Suppressor macrophage treated with lipopolysaccharide for 1 hour (primary cell): Measurements from ENCODE around the gene PRSS2.
"Not testable (repeated sequence)": the region's sequence is repeated elsewhere in the genome, so short reads cannot be mapped to it uniquely, and the experiment has no call there.

ENCODE experiments used
- DNase-seq, 3 donors: peaks; one replicate each; pipeline ENCODE4 v3.0.0-alpha.2; 2020 to 2022

Gene PRSS2

DNA sequence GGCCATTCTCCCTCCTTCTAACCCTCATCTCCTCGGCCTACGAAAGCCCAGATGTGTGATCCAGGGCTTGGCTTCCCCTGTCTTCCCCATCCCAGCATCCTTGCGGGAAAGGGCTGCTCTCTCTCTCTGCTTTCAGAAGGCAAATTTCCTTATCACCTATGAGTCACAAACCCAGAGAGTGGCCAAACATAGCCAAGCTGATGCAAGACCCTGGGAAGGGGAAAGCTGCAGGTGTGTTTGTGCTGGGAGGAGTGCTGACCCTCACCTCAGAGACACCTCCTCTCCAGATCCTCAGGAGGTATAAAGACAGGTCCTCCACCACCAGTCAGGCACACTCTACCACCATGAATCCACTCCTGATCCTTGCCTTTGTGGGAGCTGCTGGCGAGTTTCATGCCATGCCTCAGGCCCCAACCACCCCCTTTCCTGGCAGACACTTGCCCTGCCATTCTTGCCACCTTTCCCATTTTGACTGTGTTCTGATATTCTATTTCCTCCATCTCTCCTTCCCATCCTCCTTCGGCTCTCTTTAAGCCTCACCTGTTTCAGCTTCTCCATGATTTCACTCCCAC is 10.6 kb upstream of the PRSS2 start:
- DNase-seq = no peak

DNA sequence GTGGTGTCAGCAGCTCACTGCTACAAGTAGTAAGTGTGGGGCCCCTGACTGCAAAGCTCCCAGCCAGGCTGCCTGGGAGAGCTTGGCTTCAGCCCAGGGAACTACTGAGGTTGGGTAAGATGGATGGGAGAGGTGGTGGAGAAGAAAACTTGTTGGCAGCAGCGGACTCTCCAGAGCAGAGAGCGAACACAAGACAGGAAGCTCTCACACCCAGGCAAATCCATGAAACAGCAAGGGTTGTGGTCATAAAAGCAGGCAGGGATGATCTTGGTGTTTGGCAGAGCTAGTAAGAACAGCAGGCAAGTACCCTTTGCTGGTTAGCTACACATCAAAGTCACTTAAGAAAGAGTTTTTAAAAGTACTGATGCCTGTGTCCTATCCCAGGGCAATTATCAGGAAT is 9.2 kb upstream of the PRSS2 start:
- DNase-seq = not testable (repeated sequence)

DNA sequence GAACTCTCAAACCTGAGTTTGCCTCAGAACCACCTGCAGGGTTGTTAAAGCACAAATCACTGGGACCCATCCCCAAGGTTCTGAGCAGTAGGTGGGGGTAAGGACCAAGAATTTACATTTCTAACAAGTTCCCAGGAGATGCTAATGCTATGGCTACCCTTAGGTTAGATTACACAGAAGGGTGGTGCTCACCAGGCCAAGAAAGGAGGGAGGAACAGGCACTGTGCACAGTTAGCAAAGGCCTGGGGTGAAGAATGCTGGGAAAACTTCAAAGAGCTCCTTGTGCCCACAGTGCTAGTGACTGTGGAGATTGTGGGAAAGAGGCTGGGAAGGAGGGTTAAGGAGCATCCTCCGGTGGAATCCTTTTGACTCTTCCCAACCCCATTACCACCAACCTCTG is 8.7 kb upstream of the PRSS2 start:
- DNase-seq = no peak

DNA sequence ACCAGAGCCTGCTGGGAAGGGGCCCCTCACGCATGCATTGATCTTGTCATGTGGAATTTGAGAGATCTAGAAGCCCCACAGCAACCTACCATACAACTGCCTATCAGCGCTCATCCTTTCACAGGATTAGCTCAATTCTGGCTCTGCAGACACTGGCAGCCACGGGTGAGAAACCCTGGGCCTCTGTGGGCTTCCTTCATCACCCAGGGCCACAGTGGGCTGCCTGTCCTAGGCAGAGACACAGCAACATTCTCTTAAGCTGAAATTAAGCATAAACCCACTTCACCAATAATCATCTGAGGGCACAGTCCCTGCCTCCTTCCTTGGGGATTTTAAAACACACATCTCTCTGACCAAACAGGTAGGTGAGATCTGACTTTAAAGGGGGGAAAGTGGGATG is 3.3 kb upstream of the PRSS2 start:
- no peak for DNase-seq

DNA sequence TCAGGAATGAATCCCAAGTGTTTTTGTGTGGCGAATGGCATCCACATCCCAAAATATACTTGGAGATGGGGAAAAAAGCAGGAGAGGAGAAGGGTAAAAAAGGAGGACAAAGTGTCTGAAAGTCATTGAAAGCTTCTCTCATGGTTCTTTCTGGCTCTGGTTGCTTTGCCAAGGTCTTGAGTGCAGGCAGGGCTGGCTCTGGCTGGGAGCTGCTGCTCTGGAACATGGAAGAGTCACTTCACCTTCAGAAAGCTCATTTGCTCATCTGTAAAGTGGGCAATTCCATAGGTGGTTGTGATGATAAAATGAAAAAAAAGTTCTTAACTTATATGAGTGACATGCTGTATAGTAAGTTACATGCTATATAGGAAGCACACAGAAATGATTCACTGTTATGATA is 2.9 kb upstream of the PRSS2 start:
- DNase-seq = no peak

DNA sequence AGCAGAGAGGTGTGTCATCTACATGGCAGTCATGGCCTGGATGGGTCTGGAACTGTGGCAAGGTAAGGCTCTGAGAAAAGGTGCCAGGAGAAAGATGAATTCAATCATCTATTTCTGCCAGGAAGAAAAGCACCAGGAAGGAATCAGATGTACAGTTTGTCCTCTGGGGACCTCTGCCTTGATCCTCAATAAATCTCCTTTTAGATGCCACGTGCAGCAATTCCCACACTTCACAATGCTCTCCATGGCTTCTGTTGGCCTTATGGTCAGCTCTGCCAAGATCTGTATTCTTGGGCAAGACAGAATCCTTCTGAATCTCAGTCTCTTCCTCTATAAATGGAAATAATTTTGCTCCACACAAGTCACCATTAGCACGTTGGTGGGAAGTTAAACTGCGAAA is 1.9 kb upstream of the PRSS2 start:
- DNase-seq = not testable (repeated sequence)

DNA sequence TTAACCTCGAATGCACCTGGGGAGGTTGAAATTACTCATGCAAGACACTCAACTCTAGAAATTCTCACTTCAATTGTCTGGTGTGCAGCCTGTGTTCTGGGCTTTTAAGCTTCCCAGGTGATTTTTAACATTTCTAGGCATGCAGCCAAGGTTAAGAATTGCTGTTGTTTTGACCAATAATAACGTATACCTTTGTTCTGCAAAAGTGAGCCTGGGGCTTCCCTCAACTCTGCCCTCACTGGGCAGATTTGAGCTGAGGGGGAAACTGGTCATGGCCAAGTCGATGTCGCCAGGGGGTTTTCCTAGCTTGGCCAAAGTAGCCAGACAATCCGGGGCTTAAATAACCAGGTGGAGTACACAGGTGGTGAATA is 568 bp downstream of the PRSS2 start:
- DNase-seq = no peak

DNA sequence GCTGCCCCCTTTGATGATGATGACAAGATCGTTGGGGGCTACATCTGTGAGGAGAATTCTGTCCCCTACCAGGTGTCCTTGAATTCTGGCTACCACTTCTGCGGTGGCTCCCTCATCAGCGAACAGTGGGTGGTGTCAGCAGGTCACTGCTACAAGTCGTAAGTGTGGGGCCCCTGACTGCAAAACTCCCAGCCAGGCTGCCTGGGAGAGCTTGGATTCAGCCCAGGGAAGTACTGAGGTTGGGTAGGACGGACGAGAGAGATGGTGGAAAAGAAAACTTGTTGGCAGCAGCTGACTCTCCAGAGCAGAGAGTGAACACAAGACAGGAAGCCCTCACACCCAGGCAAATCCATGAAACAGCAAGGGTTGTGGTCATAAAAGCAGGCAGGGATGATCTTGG is 1.3 kb downstream of the PRSS2 start:
- no peak for DNase-seq

DNA sequence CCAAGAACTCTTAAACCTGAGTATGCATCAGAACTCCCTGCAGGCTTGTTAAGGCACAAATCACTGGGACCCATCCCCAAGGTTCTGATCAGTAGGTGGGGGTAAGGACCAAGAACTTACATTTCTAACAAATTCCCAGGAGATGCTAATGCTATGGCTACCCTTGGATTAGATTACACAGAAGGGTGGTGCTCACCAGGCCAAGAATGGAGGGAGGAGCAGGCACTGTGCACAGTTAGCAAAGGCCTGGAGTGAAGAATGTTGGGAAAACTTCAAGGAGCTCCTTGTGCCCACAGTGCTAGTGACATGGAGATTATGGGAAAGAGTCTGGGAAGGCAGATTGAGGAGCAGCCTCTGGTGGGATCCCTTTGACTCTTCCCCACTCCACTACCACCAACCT is 1.9 kb downstream of the PRSS2 start:
- no peak for DNase-seq

DNA sequence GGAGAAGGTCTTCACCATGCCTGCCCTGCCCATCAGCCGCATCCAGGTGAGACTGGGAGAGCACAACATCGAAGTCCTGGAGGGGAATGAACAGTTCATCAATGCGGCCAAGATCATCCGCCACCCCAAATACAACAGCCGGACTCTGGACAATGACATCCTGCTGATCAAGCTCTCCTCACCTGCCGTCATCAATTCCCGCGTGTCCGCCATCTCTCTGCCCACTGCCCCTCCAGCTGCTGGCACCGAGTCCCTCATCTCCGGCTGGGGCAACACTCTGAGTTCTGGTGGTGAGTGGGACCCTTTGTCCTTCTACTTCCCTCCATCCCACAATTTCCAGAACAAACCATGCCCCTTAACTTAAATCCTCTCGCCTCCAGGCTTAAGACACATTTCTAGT is 2.5 kb downstream of the PRSS2 start:
- DNase-seq = no peak

DNA sequence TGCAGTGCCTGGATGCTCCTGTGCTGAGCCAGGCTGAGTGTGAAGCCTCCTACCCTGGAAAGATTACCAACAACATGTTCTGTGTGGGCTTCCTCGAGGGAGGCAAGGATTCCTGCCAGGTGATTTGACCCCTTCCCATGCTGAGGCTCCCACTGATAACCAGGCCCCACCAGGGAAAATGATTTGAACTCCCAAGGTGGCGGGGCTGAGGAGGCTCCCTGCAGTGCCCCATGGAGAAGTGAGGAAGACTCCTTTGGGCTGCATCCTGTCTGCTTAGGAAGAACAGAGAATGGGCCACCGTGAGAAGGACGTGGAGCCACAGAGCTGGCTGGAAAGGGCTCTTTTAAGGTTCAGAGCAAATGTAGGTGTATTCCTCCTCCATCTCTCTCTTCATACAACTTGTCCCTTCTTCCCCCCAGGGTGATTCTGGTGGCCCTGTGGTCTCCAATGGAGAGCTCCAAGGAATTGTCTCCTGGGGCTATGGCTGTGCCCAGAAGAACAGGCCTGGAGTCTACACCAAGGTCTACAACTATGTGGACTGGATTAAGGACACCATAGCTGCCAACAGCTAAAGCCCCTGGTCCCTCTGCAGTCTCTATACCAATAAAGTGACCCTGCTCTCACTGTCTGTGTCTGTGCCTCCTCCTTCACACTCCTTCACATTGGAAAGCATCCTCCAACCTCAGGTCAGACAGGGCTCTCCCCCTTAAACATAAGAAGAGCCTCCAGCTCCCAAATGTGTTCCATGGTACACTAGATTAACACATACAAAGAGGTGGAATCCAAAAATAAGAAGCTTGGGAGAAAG is 3.4 kb downstream of the PRSS2 start:
- DNase-seq = no peak

DNA sequence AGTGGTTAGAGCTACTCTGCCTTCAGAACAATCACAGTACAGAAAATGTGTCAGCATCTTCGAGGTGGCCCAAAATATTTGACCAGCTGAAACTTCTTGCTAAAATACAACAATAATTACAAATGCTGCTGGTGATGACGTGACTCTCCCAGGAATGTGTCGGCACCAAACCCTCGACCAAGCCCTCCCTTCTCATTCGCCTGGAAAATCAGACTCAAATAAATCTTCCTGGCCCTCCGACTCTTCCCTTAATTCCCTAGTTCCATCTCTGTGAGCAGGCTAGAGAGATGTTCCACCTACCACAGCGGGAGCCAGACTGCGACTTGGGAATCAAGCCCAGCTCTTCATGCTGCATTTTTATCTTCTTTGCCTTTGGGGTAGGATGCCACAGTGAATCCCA is 4.1 kb downstream of the PRSS2 start:
- no peak for DNase-seq

DNA sequence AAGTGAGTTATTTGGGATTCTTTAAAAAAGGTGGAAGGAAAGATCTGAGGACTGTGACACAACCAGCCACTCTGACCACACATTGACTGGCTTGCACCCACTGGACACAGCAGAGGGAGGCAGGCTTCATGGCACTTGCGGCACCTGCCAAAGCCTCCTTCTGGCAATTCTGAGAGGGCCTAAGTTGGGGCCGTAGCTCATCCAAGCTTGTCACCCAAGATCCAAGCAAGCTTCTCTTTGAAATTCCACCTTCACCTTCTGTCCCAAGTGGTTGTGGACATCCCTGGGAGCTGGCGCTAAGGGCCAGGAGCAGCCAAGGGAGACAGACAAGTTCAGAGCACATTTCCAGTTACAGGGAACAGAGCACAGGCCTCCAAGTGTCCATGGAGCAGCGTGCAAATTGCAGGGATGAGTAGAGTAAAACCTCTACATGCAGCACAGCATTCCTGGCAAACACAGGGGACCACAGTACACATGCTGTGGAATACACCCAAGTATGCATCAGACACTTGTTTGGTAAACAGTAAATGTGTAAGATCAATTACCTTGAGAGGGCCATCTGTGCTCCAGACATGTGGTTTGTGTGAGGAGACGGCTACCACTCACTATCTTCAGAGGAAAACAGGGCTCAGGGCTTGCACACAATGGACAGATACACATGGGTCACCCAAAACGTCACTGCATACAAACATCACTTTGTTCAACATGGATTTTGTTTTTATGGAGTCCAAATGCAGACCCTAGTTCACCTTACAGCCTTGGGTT is 4.8 kb downstream of the PRSS2 start:
- DNase-seq = not testable (repeated sequence)

DNA sequence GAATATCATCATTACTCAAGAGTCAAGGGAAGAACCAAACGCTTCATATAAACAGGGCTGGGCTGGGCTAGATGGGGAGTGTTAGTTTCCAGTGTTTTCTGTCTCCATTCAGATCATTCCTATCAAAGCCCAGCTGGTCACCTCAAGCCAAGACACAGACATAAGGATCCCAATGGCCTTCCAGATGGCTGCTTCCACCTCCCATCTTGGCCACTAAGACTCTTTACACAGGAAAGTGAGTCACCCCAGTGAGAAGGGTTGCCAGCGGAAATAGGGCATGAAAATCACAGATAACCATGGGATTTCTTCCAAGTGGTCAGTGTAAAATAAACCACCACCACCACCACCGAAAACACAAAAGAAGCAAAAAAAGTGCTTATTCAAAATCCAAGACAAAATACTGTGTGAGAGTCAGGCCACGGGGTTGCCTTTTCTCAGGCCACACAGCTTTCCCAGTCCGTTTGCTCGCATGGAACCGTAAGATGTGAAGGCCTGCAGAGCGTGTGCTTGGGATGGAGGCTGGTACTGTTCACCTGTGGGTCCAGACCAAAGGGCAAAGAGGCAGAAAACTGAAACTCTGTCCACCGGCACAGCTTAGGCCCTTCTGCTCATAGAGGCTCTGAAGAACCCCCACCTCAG is 5.6 kb downstream of the PRSS2 start:
- DNase-seq = no peak

DNA sequence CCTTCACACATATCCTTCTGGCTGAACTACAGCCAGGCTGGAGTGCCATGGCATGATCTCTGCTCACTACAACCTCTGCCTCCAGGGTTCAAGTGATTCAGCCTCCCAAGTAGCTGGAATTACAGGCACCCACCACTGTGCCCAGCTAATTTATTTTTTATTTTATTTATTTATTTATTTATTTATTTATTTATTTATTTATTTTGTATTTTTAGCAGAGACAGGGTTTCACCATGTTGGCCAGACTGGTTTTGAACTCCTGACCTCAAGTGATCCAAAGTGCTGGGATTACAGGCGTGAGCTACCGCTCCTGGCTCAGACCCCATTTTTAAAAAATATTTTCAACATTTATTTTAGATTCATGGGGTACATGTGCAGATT is 6.1 kb downstream of the PRSS2 start:
- DNase-seq = not testable (repeated sequence)

DNA sequence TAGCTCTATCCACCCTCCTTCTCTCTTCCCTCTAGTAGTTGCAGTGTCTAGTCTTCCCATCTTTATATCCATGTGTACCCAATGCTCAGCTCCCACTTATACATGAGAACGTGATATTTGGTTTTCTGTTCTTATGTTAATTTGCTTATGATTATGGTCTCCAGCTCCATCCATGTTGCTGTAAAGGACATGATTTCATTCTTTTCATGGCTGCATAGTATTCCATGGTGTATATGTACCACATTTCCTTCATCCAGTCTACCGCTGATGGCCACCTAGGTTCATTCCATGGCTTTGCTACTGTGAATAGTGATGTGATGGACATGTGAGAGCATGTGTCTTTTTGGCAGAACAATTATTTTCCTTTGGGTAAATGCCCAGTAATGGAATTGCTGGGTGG is 6.5 kb downstream of the PRSS2 start:
- DNase-seq = no peak

DNA sequence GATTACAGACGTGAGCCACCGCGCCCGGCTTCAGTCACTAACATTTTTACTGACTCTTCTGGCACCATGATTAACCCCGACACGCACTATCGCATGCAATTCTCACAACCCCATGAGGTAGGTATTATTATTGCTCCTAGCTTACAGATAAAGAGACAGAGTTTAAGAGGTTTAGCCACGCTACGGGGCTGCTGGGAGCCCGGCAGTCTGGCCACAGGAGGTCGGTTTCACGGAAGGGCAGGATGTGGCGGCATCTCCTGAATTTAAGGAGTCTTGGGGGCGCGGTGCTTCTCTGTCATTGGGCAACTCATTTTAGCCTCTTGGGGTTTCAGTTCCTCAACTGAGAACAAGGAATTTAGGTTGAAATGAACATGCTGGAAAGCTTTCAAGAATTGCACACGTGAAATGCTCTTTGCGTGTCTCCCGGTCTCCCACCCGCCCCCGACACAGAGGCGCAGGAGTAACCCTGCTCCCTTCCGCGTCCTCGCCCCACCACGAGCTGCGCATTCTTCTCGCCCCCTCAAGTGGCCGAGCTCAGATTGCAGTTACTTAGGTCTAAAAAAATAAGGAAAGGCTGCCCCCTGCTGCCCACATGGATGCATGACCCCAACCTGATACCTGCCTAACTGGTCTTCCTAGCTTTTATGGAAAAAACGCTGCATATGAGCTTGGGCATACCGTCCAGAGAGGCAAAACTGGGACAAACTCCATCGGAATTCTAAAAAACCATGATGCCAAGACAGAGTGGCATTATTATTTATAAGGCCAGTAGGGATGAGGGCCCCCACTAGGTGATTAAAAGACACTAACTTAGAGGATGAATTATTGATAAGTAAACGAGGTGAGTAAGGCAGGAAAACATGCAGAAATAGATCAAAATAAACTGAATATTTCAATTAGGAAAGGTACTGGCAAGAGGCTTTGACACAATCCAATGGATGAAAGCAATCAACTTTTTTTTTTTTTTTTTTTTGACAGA is 12.4 kb downstream of the PRSS2 start:
- DNase-seq = peak; percentile 91 to 94 (median 94)

DNA sequence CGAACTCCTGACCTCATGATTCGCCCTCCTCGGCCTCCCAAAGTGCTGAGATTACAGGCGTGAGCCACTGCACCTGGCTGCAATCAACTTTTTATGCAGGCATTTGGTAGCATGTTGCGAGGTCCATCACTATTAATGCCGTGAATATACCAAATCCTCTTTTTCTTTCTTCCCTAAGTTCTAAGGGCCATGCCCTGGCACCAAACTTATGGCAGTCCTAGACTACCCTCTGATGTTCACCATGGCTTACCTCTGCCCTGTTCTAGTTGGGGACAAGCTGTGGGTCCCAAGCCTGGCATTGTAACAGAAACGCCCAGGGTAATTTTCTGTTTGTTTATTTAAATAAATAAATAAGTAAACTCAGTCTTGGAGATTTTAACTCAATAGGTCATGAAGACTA is 13.3 kb downstream of the PRSS2 start:
- DNase-seq = peak in 1 of 3 donors; percentile 4

DNA sequence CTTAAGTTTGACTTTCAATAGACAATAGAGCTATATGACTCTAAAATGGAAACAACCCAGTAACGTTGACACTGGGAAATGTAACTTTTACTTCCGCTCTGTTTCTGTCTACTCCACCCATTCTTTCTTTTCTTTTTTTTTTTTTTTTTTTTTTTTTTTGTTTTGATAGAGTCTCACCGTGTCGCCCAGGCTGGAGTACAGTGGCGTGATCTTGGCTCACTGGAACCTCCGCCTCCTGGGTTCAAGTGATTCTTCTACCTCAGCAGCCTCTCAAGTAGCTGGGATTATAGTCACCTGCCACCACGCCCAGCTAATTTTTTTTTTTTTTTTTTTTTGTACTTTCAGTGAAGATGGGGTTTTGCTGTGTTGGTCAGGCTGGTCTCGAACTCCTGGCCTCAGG is 13.9 kb downstream of the PRSS2 start:
- no peak for DNase-seq

DNA sequence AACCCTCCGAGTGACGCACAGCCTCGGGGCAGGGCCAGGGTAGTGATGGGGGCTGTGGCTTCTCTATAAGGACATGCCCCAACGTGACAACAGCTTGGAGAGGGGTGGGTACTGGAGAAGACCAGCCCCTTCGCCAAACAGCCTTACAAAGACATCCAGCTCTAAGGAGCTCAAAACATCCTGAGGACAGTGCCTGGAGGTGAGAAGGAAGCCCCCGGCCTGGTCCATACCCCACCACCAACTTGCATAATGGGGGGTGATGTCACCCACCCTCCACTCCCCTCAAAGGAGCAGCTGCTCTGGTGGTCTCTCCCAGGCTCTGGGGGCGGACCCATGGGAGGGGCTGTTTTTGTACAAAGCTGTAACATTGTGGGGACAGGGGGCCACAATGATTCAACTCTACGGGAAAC is 15.1 kb downstream of the PRSS2 start:
- no peak for DNase-seq

DNA sequence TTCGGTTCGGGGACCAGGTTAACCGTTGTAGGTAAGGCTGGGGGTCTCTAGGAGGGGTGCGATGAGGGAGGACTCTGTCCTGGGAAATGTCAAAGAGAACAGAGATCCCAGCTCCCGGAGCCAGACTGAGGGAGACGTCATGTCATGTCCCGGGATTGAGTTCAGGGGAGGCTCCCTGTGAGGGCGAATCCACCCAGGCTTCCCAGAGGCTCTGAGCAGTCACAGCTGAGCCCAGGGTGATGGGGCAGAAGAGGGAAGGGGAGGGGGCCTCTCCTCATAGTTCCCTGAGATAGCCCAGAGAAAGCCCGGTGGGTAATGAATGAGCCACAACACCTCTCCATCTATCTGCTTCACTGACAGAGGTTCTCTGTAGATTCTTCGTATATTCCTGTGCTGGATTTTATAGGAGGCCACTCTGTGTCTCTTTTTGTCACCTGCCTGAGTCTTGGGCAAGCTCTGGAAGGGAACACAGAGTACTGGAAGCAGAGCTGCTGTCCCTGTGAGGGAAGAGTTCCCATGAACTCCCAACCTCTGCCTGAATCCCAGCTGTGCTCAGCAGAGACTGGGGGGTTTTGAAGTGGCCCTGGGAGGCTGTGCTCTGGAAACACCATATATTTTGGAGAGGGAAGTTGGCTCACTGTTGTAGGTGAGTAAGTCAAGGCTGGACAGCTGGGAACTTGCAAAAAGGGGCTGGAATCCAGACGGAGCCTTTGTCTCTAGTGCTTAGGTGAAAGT is 16.4 kb downstream of the PRSS2 start:
- DNase-seq = no peak

DNA sequence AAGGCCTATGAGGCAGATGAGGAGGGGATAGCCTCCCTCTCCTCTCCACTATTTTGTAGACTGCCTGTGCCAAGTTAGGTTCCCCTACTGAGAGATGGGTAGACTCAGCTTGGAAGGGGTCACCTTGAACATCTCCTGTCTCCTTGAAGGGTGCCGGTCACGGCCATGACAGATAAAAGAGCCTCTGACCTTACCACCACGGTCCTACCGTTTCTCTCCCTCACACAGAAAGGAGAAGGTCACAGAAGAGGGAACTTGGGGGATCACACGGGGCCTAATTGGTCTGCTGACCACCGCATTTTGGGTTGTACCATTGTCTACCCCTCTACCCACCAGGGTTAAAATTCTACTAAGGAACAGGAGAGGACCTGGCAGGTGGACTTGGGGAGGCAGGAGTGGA is 17.0 kb downstream of the PRSS2 start:
- DNase-seq = no peak
